HG03066 (cell line): Measurements from ENCODE around the gene MVB12A.

Source experiments
- ATAC-seq: cut with Tn5 transposase; IDR thresholded peaks from one replicate; pipeline ENCODE4 v1.9.1; 2021; ENCODE audit warnings: low read depth; ENCODE audit not compliant: unreplicated experiment

Gene MVB12A

DNA sequence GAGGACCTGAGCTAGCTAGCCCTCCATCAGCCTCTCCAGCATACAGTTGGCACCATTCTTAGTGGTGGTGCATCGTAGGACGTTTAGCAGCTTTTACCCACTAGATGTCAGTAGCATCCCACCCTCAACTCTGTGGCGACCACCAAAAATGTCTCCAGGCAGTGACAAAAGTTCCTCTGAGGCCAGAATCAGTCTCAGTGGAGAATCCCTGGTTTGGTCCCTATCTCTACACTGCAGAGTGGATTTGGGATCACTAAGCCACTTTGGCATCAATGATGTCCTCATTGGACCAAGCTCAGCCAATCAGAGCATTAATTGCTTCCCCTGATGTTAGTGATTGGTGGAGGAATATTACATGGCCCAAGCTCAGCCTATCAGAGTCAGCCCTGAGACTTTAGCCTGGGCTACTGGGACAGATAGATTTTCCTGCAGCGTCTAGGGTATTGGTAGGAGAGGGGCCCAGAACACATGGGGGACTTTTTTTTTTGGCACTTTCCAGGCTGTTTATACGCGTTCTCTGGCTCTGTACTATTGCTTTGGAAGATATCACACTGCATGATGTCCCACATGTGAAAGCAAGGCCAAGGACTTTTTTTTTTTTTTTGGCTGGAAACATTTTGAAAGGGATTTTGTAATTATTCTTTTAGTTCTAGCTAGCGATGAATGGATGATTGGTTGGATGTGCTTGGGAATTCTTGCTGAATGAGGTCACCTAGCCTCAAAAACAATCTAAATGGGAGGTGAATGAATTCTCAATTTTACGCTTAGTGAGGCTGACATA is 21.6 kb downstream of the MVB12A start:
- ATAC-seq, result no peak

- no peak for ATAC-seq
Observed at GRCh38 chr19:17445526-17446165, 25.8 kb downstream of the MVB12A start.

GRCh38 chr19:17447704-17448130 is 27.9 kb downstream of the MVB12A start:
- no peak for ATAC-seq

GRCh38 chr19:17448131-17448967 is 28.5 kb downstream of the MVB12A start, which contains the start of gene TMEM221:
TMEM221 (minus strand) TSS chr19:17448668; CDS start chr19:17448462, 206 bp downstream.
- ATAC-seq, result no peak

- ATAC-seq, result no peak
Observed at GRCh38 chr19:17450264-17451075, 30.6 kb downstream of the MVB12A start.

DNA sequence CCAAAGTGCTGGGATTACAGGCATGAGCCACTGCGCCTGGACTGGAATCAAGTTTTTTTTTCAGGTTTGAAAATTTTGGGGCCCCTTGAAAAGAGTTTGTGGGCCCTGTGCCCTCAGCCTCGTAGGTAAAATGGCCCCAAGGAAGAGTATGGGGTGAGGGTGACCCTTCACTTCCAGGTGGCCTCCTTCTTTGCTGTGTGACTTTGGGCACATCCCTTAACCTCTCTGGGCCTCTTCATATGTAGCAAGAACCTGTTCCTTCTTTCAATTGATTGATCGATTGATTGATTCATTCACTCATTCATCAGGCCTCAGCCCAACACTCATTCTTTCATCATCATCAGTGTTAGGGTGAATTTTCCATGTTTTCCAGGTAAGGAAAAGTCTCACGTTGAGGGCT is 32.0 kb downstream of the MVB12A start:
- ATAC-seq, result no peak

DNA sequence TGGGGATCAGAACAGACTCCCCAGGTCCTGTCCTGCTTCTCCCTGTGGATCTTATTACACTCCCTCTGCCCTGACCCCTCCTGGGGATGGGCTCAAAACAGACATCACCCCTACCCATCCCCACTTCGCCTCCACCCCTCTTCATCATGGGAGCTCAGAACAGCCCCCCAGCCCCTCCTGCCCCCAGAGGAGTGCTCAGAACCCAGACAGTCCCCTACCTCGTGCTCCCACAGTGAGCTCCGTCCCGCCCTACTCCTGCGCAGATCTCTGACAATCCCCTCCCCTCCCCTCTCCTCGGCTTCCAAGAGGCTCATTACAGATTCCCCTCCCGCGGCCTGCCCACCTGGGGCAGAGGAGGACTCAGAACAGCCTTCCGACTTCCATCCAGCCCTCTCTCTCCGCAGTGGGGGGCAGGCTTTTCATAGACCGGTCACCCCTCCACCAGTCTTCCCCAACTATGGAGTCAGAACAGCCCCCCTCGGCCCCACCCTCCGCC is 34.8 kb downstream of the MVB12A start:
- ATAC-seq, result no peak

- ATAC-seq, result no peak
Observed at GRCh38 chr19:17455308-17456123, 35.7 kb downstream of the MVB12A start.

- no peak for ATAC-seq
Observed at GRCh38 chr19:17456127-17456526, 36.3 kb downstream of the MVB12A start.

DNA sequence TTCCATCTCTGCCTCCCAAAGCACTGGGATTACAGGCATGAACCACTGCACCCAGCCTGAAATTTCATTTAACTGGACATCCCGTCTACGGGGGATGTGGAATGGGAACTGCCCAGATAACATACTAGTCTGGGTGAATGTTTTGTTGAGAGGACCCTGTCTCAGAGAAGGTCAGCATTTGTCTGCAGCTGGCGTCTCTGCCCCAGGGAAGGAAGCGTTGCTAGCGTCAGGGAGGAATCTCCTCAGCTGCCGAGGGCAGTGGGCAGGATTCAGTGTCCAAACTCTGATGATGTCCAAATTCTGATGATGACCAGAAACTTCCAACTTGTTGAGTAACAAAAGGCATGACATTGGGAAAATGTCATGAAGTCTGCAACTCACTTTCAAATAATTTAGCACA is 37.8 kb downstream of the MVB12A start:
- ATAC-seq, result no peak

- no peak for ATAC-seq
Observed at GRCh38 chr19:17458970-17459369, 39.1 kb downstream of the MVB12A start.

GRCh38 chr19:17460372-17461230 is 40.8 kb downstream of the MVB12A start, which contains the start of gene NXNL1:
NXNL1 (minus strand) TSS chr19:17460926; CDS start chr19:17460869, 57 bp downstream.
- no peak for ATAC-seq

GRCh38 chr19:17466487-17466850 is 46.6 kb downstream of the MVB12A start:
- no peak for ATAC-seq

DNA sequence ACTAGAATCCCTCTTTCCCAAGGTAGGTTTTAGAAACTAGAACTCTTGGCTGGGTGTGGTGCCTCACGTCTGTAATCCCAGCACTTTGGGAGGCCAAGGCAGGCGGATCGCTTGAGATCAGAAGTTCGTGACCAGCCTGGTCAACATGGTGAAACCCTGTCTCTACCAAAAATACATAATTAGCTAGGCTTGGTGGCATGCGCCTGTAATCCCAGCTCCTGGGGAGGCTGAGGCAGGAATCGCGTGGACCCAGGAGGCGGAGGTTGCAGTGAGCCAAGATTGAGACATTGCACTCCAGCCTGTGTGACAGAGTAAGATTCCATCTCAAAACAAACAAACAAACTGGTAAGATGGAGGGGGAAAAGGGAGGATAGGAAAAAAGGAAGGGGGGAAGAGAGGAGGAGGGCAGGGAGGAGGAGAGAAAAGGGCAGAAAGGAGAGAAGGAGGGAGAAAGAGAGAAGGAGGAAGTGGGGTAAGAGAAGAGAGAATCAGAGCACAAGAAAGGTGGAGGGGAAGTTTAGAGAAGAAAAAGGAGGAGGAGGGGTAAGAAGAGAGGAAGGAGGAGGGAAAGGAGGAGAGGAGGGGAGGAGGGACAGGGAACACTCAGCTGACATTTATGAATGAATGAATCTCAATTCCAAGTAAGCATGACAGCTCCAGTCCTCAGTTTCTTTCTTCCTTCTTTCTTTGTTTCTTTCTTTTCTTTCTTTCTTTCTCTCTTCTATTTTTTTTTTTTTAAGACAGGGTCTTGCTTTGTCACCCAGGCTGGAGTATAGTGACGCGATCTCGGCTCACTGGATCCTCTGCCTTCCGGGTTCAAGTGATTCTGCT is 47.8 kb downstream of the MVB12A start:
- ATAC-seq, result no peak

DNA sequence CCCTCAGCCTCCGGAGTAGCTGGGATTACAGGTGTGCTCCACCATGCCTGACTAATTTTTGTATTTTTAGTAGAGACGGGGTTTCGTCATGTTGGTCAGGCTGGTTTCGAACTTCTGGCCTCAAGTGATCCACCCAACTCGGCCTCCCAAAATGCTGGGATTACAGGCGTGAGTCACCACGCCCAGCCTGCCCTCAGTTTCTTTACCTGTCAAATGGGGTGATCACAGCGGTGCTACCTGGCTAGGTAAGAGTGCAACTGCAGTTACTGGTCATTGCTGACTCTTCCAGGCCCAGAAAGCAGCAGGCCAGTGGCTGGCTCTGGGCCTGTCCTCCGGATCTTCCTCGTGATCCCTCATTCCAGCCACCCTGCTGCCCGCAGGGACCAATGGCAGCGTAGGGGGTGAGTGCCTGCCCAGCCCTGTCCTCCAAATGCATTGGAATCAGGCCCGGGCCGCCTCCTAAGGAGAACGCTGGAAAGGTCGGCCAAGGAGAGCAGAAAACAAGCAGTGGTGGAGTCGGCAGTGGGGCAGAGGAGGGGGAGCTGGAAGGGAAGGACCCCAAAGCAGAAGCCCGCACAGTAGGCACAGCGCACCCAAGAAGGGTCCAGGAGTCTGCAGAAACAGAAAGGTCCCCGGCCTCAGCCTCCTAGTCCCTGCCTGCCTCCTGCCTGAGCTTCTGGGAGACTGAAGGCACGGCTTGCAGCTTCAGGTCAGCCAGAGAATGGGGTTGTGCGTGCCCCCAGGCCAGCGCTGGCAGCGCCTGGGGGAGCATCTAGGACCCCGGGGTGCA is 48.6 kb downstream of the MVB12A start:
- no peak for ATAC-seq

GRCh38 chr19:17469092-17469480 is 49.2 kb downstream of the MVB12A start:
- no peak for ATAC-seq
